B cell (primary cell): ENCODE results near the gene CYP2D6. TPM values are rescaled to one million over a fixed set of nuclear protein-coding genes. Genes with fewer than 3 reads are reported as not detected.
"Not testable (repeated sequence)": the region's sequence is repeated elsewhere in the genome, so short reads cannot be mapped to it uniquely, and the experiment has no call there.

Source experiments
- ATAC-seq: fragments of 200-7000 bp; cut with Tn5 transposase; one replicate; pipeline ENCODE4 v1.10.0; 2021; ENCODE audit warnings: low read depth, mild to moderate bottlenecking, moderate number of reproducible peaks, moderate library complexity
- CTCF ChIA-PET: fragments of 350-600 bp; sonication (Branson Sonifier 250); formaldehyde crosslinking; loops from one replicate; lab custom pipeline; 2021; ENCODE audit warnings: antibody characterized with exemption, inconsistent platforms; lab: Charles Lee
- POLR2A ChIA-PET: fragments of 350-600 bp; sonication (Branson Sonifier 250); formaldehyde crosslinking; loops from one replicate; lab custom pipeline; 2021; ENCODE audit warnings: antibody characterized with exemption; lab: Charles Lee
- DNase-seq: peaks from one replicate; pipeline ENCODE4 v3.0.0; 2013
- H2AFZ ChIP-seq: 2 replicates; pipeline ENCODE4 v1.6.1; 2012; ENCODE audit warnings: mild to moderate bottlenecking, low read depth, low read length; ENCODE audit not compliant: insufficient read depth, poor library complexity, severe bottlenecking
- H3K27ac ChIP-seq, 2 donors: 1 replicate in 1 of 2; 2 replicates in 1 of 2; pipeline ENCODE4 v1.5.1; 2012 to 2013; ENCODE audit warnings: low read length in 2 of 2, mild to moderate bottlenecking in 2 of 2, moderate library complexity in 1 of 2
- H3K27me3 ChIP-seq, 4 experiments: fragments of 200-600 bp in 1 of 4; sonication (generic) in 1 of 4; replicated peaks in 1 of 4; 1 replicate in 2 of 4; 2 replicates in 2 of 4; pipeline versions ENCODE4 v1.6.1 to v1.7.0; 2013 to 2016; ENCODE audit warnings: low read length in 3 of 4, mild to moderate bottlenecking in 2 of 4, mixed read lengths in 1 of 4, moderate library complexity in 1 of 4; ENCODE audit not compliant: insufficient read depth in 4 of 4, control insufficient read depth in 3 of 4; ENCODE audit errors: control extremely low read depth in 1 of 4
- H3K36me3 ChIP-seq, 2 experiments: replicated peaks in 1 of 2; 1 replicate in 1 of 2; 2 replicates in 1 of 2; pipeline versions ENCODE4 v1.6.1 to v1.7.1; 2013; ENCODE audit warnings: low read length in 1 of 2; ENCODE audit not compliant: insufficient read depth in 2 of 2, control insufficient read depth in 1 of 2; ENCODE audit errors: control extremely low read depth in 1 of 2, extremely low read depth in 1 of 2
- H3K4me1 ChIP-seq, 2 donors: fragments of 200-600 bp in 1 of 2; sonication (generic) in 1 of 2; 1 replicate in 1 of 2; 2 replicates in 1 of 2; pipeline versions ENCODE4 v1.5.1 to v1.6.1; 2013 to 2017; ENCODE audit warnings: low read length in 2 of 2; ENCODE audit not compliant: control insufficient read depth in 2 of 2, insufficient read depth in 2 of 2
- H3K4me2 ChIP-seq: replicated peaks from 2 replicates; pipeline ENCODE3; 2012; ENCODE audit warnings: mild to moderate bottlenecking, low read depth, low read length; ENCODE audit not compliant: poor library complexity, severe bottlenecking
- H3K4me3 ChIP-seq, 5 experiments: fragments of 200-600 bp in 1 of 5; sonication (generic) in 1 of 5; 1 replicate in 3 of 5; 2 replicates in 2 of 5; pipeline versions ENCODE4 v1.5.1 to v1.7.0; 2011 to 2016; ENCODE audit warnings: low read length in 4 of 5, mild to moderate bottlenecking in 4 of 5, low read depth in 2 of 5, control low read depth in 1 of 5, moderate library complexity in 1 of 5; ENCODE audit not compliant: insufficient read depth in 1 of 5; ENCODE audit errors: control extremely low read depth in 1 of 5, extremely low read depth in 1 of 5
- H3K79me2 ChIP-seq: fragments of 200-600 bp; sonication (generic); one replicate; pipeline ENCODE4 v1.6.0; 2016; ENCODE audit warnings: low read length; ENCODE audit not compliant: control insufficient read depth, insufficient read depth
- H3K9ac ChIP-seq: fragments of 200-600 bp; sonication (generic); 2 replicates; pipeline ENCODE4 v1.6.1; 2017; ENCODE audit warnings: mild to moderate bottlenecking, low read length, moderate library complexity
- H3K9me3 ChIP-seq, 3 donors: one replicate each; pipeline versions ENCODE4 v1.6.1 to v1.7.1; 2013; ENCODE audit warnings: low read length in 2 of 3; ENCODE audit not compliant: control insufficient read depth in 2 of 3, insufficient read depth in 1 of 3; ENCODE audit errors: control extremely low read depth in 1 of 3
- H4K20me1 ChIP-seq: 2 replicates; pipeline ENCODE4 v1.6.0; 2012; ENCODE audit warnings: mild to moderate bottlenecking, low read length; ENCODE audit not compliant: insufficient read depth, control insufficient read depth, poor library complexity, severe bottlenecking
- H3K27ac Mint-ChIP-seq: one replicate; pipeline ENCODE4 v1.8.0; 2021; ENCODE audit warnings: mixed read lengths
- H3K27me3 Mint-ChIP-seq: one replicate; pipeline ENCODE4 v1.8.0; 2021; ENCODE audit warnings: mixed read lengths
- H3K4me1 Mint-ChIP-seq: one replicate; pipeline ENCODE4 v1.8.0; 2021; ENCODE audit warnings: mixed read lengths
- H3K4me3 Mint-ChIP-seq: one replicate; pipeline ENCODE4 v1.8.0; 2021; ENCODE audit warnings: mixed read lengths
- H3K9me3 Mint-ChIP-seq: one replicate; pipeline ENCODE4 v1.8.0; 2022; ENCODE audit warnings: mixed read lengths; ENCODE audit not compliant: insufficient read depth
- EZH2 ChIP-seq: IDR thresholded peaks from 2 replicates; pipeline ENCODE4 v1.6.1; 2012; ENCODE audit warnings: borderline replicate concordance, low read depth, mild to moderate bottlenecking, moderate library complexity, low read length; ENCODE audit not compliant: insufficient read depth, poor library complexity, severe bottlenecking
- WGBS: methylation state at CpG from one replicate; pipeline ENCODE4 v1.1.5; 2013; ENCODE audit warnings: missing lambda C conversion rate; ENCODE audit not compliant: insufficient coverage; 5-methylcytosine and 5-hydroxymethylcytosine counted together
- intact Hi-C: fragments of 100-400 bp; cut with micrococcal nuclease; formaldehyde crosslinking; loops from one replicate; pipeline ENCODE4 v1.10.0; 2022
- polyA plus RNA-seq: library from polyadenylated mRNA; depleted of rRNA; stranded (reverse); fragments of >200 nt; gene quantifications from 2 replicates; pipeline ENCODE4 v1.2.3, GENCODE V29; 2012
- total RNA-seq, 2 donors: library from RNA; stranded (reverse); fragments of 120-200 nt in 1 of 2; gene quantifications; 1 replicate in 1 of 2; 2 replicates in 1 of 2; pipeline versions ENCODE4 v1.2.3 to v1.2.4, GENCODE V29; 2013 to 2022
- TF ChIP-seq, protein P1 (sequence below): fragments of 200-600 bp; IDR thresholded peaks from one replicate; pipeline ENCODE4 v1.8.0; 2022; ENCODE audit warnings: antibody characterized with exemption, mild to moderate bottlenecking

CYP2D6 gene
- total and polyA plus RNA-seq, 2 donors (not counting 1 experiment from before 2014, with no cell fraction given) = 3.1 to 3.9 TPM

DNA sequence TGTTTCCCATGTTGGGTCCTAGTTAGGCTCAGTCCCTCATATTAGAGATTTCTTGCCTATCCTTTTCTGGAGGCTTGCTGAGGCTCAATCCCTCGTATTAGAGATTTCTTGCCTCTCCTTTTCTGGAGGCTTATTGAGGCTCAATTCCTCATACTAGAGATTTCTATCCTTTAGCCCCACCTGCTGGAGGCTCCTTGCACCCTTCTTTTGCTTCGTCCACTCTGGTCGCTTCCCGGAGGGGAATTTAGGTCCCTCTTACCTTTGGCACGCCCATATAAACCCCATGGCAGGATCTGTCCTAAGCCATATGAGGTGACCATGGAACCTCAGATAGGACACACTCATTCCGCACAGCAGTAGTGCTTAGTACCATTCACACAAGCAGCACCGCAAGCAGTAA, 15.9 kb downstream of the CYP2D6 start:
- no peak overlapping the region for H3K4me3 Mint-ChIP-seq
- no peaks in the 10 kb centered on the region for H3K27me3 Mint-ChIP-seq
- Histone ChIP-seq H3K9me3 (peaks cover 0 to 24% (median 11%) of the 10 kb centered on the region in 3 donors), H3K4me3 (no peak overlapping the region), H3K27ac (no peak overlapping the region), H3K4me1 (peaks cover 0 to under 1% of the 10 kb centered on the region in 2 donors), H3K27me3 (no peaks in the 10 kb centered on the region), H2AFZ (no peak overlapping the region), H4K20me1 (no peaks in the 10 kb centered on the region), H3K79me2 (no peaks in the 10 kb centered on the region), H3K4me2 (no peak overlapping the region), H3K36me3 (no peaks in the 10 kb centered on the region), H3K9ac (no peak overlapping the region)
- peaks cover 2% of the 10 kb centered on the region for H3K9me3 Mint-ChIP-seq
- WGBS = 97% methylated on average over 5 of the region's 7 CpGs
- intact Hi-C loops = no loop called here
- peaks cover 6% of the 10 kb centered on the region for H3K4me1 Mint-ChIP-seq
- POLR2A ChIA-PET = no interaction called here
- CTCF ChIA-PET = interaction anchor here (5.1 kb wide), 1 partner anchor 148 kb away, joined by 45 read pairs; the partner anchor contains the start of gene SEPTIN3
- DNase-seq (no peak), ATAC-seq (no peak)
- TF ChIP-seq, protein P1, sequence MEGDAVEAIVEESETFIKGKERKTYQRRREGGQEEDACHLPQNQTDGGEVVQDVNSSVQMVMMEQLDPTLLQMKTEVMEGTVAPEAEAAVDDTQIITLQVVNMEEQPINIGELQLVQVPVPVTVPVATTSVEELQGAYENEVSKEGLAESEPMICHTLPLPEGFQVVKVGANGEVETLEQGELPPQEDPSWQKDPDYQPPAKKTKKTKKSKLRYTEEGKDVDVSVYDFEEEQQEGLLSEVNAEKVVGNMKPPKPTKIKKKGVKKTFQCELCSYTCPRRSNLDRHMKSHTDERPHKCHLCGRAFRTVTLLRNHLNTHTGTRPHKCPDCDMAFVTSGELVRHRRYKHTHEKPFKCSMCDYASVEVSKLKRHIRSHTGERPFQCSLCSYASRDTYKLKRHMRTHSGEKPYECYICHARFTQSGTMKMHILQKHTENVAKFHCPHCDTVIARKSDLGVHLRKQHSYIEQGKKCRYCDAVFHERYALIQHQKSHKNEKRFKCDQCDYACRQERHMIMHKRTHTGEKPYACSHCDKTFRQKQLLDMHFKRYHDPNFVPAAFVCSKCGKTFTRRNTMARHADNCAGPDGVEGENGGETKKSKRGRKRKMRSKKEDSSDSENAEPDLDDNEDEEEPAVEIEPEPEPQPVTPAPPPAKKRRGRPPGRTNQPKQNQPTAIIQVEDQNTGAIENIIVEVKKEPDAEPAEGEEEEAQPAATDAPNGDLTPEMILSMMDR = no peak
- TF ChIP-seq EZH2 = no peak
- H3K27ac Mint-ChIP-seq = no peak overlapping the region

DNA sequence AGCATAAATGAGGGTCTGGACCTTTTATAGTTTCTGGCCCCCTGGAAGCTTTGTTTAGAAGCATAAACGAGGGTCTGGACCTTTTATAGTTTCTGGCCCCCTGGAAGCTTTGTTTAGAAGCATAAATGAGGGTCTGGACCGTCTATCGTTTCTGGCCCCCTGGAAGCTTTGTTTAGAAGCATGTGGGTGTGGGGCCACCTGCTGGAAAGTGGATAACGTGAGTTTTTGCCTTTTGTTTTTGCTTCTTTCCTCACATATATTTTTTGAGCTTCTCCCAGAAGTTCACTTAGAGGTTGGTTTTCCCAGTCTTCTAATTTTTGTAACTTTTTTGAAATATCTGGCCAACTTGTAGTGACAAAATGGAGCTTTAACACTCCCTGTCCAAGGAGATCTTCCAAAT, 17.8 kb downstream of the CYP2D6 start:
- H3K4me1 Mint-ChIP-seq, intact Hi-C loops: not testable (repeated sequence)

More for the DNA sequence above, 17.8 kb downstream of the CYP2D6 start:
- H3K27ac Mint-ChIP-seq, H3K27me3 ChIP-seq, H3K4me3 Mint-ChIP-seq, DNase-seq, H3K27me3 Mint-ChIP-seq, ATAC-seq, H3K27ac ChIP-seq, H2AFZ ChIP-seq, H3K9ac ChIP-seq, H3K79me2 ChIP-seq, H3K4me3 ChIP-seq, H3K4me2 ChIP-seq, H3K4me1 ChIP-seq, H3K36me3 ChIP-seq, H4K20me1 ChIP-seq, POLR2A ChIA-PET, H3K9me3 Mint-ChIP-seq: not testable (repeated sequence)
- CTCF ChIA-PET = interaction anchor here (0.6 to 5.1 kb wide), 11 partner anchors 9 to 414 kb away, joined by 3 to 45 read pairs (median 3); partner anchors contain the start of genes MEI1, NDUFA6 and SEPTIN3
- peaks cover 0 to 24% (median 11%) of the 10 kb centered on the region in 3 donors for H3K9me3 ChIP-seq
- no CpG with 5 or more reads among the region's 4 CpGs for WGBS
